ENCODE results near the gene DGKQ.

DNA sequence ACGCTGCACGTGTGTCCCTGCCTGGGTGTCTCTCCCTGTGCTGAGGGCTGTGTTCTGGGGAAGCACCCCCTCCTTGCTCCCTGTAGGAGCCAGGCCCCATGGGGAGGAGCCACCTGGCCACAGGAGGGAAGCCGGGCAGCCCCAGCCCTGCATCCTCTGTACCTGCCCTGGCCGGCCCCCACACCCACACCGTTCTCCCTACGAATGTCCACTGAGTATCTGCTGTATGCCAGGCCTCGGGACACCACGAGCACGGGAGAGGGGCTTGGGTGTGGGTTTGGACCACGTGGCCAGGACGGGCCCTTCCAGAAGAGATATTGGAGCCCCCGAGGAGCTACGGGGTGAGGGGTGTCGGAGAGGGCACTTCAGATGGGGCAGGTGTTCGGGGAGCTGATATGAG lies 44.3 kb upstream of the DGKQ start:
- TF ChIP-seq POLR2AphosphoS2 (conservative IDR thresholded peaks at IDR 0.05; ENCODE audit: low read length): no peak
- TF ChIP-seq, protein P1, sequence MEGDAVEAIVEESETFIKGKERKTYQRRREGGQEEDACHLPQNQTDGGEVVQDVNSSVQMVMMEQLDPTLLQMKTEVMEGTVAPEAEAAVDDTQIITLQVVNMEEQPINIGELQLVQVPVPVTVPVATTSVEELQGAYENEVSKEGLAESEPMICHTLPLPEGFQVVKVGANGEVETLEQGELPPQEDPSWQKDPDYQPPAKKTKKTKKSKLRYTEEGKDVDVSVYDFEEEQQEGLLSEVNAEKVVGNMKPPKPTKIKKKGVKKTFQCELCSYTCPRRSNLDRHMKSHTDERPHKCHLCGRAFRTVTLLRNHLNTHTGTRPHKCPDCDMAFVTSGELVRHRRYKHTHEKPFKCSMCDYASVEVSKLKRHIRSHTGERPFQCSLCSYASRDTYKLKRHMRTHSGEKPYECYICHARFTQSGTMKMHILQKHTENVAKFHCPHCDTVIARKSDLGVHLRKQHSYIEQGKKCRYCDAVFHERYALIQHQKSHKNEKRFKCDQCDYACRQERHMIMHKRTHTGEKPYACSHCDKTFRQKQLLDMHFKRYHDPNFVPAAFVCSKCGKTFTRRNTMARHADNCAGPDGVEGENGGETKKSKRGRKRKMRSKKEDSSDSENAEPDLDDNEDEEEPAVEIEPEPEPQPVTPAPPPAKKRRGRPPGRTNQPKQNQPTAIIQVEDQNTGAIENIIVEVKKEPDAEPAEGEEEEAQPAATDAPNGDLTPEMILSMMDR (IDR thresholded peaks at IDR 0.05): no peak
- no peak for TF ChIP-seq RCOR1 (IDR thresholded peaks at IDR 0.05; ENCODE audit: low read depth, low read length)
- TF ChIP-seq, protein P2, sequence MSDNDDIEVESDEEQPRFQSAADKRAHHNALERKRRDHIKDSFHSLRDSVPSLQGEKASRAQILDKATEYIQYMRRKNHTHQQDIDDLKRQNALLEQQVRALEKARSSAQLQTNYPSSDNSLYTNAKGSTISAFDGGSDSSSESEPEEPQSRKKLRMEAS (IDR thresholded peaks at IDR 0.05): no peak
- no peak for TF ChIP-seq ZSCAN20 (CRISPR knock-in tag; IDR thresholded peaks at IDR 0.05)
- TF ChIP-seq, protein P3, sequence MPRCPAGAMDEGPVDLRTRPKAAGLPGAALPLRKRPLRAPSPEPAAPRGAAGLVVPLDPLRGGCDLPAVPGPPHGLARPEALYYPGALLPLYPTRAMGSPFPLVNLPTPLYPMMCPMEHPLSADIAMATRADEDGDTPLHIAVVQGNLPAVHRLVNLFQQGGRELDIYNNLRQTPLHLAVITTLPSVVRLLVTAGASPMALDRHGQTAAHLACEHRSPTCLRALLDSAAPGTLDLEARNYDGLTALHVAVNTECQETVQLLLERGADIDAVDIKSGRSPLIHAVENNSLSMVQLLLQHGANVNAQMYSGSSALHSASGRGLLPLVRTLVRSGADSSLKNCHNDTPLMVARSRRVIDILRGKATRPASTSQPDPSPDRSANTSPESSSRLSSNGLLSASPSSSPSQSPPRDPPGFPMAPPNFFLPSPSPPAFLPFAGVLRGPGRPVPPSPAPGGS (IDR thresholded peaks at IDR 0.05): no peak
- no peak for TF ChIP-seq EP300 (IDR thresholded peaks at IDR 0.05)
- TF ChIP-seq EHMT2 (IDR thresholded peaks at IDR 0.05; ENCODE audit: low read depth): no peak
- TF ChIP-seq MAZ (IDR thresholded peaks at IDR 0.05; ENCODE audit: borderline replicate concordance, low read depth, low read length): no peak
- TF ChIP-seq SMC3 (IDR thresholded peaks at IDR 0.05): no peak
- TF ChIP-seq, protein P4, sequence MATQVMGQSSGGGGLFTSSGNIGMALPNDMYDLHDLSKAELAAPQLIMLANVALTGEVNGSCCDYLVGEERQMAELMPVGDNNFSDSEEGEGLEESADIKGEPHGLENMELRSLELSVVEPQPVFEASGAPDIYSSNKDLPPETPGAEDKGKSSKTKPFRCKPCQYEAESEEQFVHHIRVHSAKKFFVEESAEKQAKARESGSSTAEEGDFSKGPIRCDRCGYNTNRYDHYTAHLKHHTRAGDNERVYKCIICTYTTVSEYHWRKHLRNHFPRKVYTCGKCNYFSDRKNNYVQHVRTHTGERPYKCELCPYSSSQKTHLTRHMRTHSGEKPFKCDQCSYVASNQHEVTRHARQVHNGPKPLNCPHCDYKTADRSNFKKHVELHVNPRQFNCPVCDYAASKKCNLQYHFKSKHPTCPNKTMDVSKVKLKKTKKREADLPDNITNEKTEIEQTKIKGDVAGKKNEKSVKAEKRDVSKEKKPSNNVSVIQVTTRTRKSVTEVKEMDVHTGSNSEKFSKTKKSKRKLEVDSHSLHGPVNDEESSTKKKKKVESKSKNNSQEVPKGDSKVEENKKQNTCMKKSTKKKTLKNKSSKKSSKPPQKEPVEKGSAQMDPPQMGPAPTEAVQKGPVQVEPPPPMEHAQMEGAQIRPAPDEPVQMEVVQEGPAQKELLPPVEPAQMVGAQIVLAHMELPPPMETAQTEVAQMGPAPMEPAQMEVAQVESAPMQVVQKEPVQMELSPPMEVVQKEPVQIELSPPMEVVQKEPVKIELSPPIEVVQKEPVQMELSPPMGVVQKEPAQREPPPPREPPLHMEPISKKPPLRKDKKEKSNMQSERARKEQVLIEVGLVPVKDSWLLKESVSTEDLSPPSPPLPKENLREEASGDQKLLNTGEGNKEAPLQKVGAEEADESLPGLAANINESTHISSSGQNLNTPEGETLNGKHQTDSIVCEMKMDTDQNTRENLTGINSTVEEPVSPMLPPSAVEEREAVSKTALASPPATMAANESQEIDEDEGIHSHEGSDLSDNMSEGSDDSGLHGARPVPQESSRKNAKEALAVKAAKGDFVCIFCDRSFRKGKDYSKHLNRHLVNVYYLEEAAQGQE (IDR thresholded peaks at IDR 0.05): no peak
- TF ChIP-seq MYC (IDR thresholded peaks at IDR 0.05; ENCODE audit: borderline replicate concordance, low read length): no peak

Data from A549 (cell line).